NCI-H2029 treated with DMSO at 0.1 percent for 48 hours (cell line): ENCODE data around the gene PHACTR4.
A peak's percentile ranks its signal among the peaks of the same experiment; 100 is the strongest.
"Not testable (repeated sequence)": the region's sequence is repeated elsewhere in the genome, so short reads cannot be mapped to it uniquely, and the experiment has no call there.

Experiments used
- DNase-seq: peaks from one replicate; lab custom pipeline; 2025; lab: John Stamatoyannopoulos, UW

PHACTR4 gene

DNA sequence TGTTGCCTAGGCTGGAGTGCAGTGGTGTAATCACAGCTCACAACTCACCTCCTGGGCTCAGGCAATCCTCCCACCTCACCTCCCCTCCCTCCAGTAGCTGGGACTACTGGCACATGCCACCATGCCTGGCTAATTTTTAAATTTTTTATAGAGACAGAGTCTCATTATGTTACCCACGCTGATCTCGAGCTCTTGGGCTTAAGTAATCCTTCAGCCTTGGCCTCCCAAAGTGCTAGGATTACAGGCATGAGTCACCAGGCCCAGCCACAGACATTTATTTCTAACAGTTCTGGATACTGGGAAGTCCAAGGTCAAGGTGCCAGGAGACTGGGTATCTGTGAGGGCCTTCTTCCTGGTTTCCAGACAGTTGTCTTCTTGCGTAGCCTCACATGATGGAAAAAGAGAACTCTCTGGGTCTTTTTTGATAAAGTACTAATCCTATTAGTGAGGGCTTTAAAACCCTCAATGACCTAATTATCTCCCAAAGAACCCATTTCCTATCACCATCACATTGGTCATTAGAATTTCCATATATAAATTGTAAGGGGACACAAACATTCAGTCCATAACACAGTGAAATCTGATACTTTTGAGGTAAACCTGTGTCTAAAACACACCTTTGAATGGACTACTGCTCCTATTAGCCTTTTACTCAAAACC is 67.9 kb downstream of the PHACTR4 start:
- DNase-seq, result no peak

GRCh38 chr1:28437924-28438699 is 68.6 kb downstream of the PHACTR4 start:
- DNase-seq, result peak; percentile 33

DNA sequence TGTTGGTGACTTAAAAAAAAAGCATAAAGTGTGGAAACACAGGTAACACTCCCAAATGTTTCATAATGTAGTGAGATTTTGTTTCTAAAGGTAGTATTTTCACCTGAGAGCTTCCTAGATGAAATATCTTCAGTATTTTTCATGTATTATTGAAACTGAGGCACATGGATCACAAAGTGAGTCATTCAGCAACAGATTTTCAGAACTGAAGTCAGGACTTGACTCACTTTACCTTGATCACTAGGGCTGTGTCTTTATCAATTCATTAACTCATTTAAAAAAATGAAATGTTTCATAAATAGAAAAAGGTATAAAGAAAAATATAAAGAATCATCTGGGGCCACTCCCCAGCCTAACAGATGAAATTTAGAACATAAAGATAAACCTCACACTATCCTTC is 69.8 kb downstream of the PHACTR4 start:
- no peak for DNase-seq

DNA sequence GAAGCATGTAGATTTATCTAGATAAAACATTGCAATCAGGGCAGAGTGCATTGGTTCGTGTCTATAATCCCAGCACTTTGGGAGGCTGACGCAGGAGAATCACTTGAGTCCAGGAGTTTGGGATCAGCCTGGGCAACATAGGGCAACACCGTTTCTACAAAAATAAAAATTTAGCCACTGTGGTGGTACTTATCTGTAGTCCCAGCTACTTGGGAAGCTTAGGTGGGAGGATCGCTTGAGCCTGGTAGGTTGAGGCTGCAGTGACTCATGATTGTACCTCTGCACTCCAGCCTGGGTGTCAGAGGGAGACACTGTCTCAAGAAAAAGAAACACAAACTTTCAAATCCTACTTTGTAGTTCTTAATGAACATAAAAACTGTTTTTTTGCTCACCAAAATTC is 72.1 kb downstream of the PHACTR4 start:
- DNase-seq, result no peak

- DNase-seq, result no peak
Observed at GRCh38 chr1:28443550-28443949, 74.0 kb downstream of the PHACTR4 start.

GRCh38 chr1:28447679-28448078 is 78.1 kb downstream of the PHACTR4 start:
- DNase-seq, result no peak

DNA sequence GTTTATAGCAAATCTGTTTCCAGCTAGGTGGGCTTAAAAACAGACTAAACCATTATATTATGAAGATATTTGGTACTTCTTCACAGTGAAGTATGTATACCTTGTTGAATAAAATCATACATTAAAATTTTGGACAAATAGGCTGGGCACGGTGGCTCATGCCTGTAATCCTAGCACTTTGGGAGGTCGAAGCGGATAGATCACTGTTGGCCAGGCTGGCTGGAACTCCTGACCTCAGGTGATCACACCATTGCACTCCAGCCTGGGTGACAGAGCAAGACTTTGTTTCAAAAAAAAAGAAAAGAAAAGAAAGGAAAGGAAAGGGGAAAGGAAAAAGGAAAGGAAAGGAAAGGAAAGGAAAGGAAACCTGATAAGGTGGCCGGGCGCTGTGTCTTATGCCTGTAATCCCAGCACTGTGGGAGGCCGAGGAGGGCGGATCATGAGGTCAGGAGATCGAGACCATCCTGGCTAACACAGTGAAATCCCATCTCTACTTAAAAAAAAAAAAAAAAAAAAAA is 78.6 kb downstream of the PHACTR4 start:
- DNase-seq, result not testable (repeated sequence)

GRCh38 chr1:28449904-28450303 is 80.4 kb downstream of the PHACTR4 start:
- DNase-seq, result no peak

DNA sequence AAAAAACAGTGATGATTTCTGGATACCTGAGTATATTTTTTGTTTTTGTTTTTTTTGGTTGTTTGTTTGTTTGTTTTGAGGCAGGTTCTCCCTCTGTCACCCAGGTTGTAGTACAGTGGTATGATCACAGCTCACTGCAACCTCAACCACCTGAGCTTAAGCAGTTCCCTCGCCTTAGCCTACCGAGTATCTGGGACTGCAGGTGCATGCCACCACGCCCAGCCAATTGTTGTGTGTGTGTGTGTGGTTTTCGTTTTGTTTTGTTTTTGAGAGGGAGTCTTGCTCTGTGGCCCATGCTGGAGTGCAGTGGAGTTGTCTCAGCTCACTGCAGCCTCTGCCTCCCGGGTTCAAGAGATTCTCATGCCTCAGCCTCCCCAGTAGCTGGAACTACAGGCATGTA is 81.0 kb downstream of the PHACTR4 start:
- DNase-seq, result no peak

GRCh38 chr1:28451011-28451410 is 81.5 kb downstream of the PHACTR4 start:
- DNase-seq, result no peak

GRCh38 chr1:28456078-28456477 is 86.5 kb downstream of the PHACTR4 start:
- no peak for DNase-seq

- no peak for DNase-seq
Observed at GRCh38 chr1:28457678-28458077, 88.1 kb downstream of the PHACTR4 start.

GRCh38 chr1:28458237-28459228 is 89.0 kb downstream of the PHACTR4 start:
- no peak for DNase-seq

DNA sequence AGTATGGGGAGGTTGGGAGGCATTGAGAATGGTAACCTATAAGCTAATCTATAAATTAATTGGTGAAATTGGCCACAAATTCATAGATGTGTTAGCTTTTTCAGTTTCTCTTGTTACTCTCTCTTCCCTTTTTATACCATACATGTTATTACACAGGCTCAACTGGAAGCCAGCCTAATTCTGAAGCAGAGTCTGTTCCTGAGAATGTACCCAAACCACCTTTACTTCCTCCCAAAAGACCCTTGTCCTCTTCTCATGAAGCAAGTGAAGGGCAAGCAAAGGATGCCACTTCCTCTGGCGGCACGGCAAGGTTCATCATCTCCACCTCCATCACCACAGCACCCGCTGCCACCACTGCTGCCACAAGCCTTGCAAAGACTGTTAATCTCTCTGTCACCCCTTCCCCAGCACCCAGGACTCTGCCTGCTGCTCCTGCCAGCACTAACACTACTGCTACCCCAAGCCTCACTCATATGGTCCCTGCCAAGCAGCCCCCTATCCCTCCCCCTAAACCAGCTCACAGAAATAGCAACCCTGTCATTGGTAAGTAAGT is 96.8 kb downstream of the PHACTR4 start:
- no peak for DNase-seq

- DNase-seq, result no peak
Observed at GRCh38 chr1:28470146-28470545, 100.6 kb downstream of the PHACTR4 start.

GRCh38 chr1:28479497-28479896 is 110.0 kb downstream of the PHACTR4 start:
- DNase-seq, result not testable (repeated sequence)

GRCh38 chr1:28480308-28480707 is 110.8 kb downstream of the PHACTR4 start:
- DNase-seq, result no peak

GRCh38 chr1:28482138-28482537 is 112.6 kb downstream of the PHACTR4 start:
- no peak for DNase-seq

- no peak for DNase-seq
Observed at GRCh38 chr1:28482702-28483101, 113.2 kb downstream of the PHACTR4 start.

DNA sequence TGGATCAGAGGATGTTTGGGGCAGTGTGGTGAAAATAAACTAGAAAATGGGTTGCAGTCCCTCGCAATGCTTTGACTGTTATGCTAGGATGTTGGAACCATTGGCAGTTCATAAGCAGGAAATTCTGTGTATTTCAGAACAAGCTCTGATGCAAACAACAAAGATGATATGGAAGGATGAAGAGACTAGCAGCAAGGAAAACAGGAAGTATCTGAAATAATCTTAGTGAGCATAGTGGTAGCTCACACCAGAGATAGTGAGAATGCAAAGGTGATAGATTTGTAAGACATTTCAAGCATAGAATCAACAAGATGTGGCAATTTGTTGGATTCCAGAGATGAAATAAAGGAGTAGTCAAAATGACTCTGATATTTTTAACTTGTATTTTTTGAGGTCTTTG is 125.2 kb downstream of the PHACTR4 start:
- no peak for DNase-seq

DNA sequence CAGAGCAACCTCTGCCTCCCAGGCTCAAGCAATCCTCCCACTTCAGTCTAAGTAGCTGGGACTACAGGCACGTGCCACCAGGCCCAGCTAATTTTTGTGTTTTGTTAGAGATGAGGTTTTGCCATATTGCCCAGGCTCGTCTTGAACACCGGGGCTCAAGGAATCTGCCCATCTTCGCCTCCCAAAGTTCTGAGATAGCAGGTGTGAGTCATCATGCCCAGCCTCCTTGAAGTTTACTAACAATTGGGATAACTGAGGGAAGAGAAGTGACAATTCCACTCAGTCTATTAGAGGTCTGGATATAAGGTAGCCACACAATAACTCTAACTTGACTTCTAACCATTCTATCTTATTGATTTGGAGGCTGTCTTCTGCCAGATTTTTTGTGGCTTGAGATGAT is 130.0 kb downstream of the PHACTR4 start:
- no peak for DNase-seq

GRCh38 chr1:28501925-28502324 is 132.4 kb downstream of the PHACTR4 start:
- no peak for DNase-seq
